IPS-18c (cell line): Measurements from ENCODE around the gene FUT8.

Experiments
- H3K4me3 ChIP-seq: 2 replicates; pipeline ENCODE4 v1.7.0; 2013; ENCODE audit warnings: low read depth, mild to moderate bottlenecking, low read length, moderate library complexity; ENCODE audit not compliant: insufficient read depth
- H3K9me3 ChIP-seq: one replicate; pipeline ENCODE4 v1.6.1; 2013; ENCODE audit warnings: mild to moderate bottlenecking, low read length, moderate library complexity; ENCODE audit not compliant: control insufficient read depth, insufficient read depth

FUT8 gene

DNA sequence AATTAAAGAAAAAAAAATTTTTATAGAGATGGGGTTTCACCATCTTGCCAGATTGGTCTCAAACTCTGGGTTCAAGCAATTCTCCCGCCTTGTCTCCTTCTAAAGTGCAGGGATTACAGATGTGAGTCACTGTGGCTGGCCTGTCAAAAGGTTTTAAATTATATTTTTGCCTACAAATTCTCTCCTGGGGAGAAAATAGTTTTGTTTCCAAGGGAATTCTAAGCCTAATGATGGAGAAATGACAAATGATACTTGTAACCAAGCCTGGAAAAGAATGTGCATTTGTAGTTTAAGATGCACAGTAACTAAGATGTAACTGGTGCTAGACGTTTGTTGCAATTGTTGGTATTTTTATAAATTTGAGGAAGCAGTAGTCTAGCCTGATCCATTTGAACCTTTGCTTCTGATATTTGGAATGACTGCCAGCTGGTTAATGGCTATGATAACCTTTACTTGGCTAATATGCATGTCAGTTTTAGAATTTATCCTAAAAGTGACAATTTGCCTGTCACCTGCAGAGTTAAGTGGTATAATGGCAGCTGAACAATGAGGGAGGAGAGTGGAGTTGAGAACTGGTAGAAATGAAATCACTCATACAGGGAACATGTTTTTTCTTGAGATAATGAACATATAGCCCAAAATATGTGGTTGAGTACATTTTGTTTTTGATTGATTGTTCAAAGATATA lies 148.0 kb downstream of the FUT8 start:
- Histone ChIP-seq H3K9me3 (no peaks in the 10 kb centered on the region), H3K4me3 (no peak overlapping the region)

DNA sequence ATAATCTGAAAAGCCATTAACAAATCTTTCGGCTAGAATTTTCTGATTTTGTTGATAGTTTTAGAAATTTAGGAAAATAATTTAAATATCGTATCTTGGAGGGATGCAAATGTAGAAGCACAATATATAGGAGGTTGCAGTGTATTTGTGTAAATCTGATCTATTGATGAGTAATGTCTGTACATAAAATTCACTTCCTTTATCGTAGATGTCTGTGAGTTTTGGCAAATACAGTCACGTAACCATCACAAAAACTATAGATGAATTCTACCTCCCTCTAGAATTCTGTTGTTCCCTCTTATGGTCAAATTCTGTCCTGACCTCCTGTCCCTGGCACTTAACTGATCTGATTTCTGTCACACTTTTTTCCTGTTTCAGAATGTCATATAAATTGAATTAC lies 151.8 kb downstream of the FUT8 start:
- Histone ChIP-seq H3K4me3 (no peak overlapping the region), H3K9me3 (no peaks in the 10 kb centered on the region)

DNA sequence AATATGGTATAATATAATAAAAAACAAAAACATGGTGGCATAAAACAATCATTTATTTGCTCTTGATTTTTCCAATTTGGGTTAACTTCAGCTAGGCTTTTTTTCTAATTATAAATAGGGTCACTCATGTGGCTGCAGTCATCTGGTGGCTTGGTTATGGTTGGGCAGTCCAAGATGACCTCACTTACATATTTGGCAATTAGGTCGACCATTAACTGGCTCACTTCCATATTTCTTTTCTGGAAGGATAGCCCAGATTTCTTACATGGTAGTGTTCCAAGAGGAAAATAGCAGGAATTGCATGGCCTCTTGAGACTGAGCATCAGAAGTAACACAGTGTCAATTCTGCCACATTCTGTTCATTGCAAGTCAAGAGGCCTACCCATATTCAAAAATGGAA lies 153.4 kb downstream of the FUT8 start:
- no peaks in the 10 kb centered on the region for H3K9me3 ChIP-seq
- no peak overlapping the region for H3K4me3 ChIP-seq

DNA sequence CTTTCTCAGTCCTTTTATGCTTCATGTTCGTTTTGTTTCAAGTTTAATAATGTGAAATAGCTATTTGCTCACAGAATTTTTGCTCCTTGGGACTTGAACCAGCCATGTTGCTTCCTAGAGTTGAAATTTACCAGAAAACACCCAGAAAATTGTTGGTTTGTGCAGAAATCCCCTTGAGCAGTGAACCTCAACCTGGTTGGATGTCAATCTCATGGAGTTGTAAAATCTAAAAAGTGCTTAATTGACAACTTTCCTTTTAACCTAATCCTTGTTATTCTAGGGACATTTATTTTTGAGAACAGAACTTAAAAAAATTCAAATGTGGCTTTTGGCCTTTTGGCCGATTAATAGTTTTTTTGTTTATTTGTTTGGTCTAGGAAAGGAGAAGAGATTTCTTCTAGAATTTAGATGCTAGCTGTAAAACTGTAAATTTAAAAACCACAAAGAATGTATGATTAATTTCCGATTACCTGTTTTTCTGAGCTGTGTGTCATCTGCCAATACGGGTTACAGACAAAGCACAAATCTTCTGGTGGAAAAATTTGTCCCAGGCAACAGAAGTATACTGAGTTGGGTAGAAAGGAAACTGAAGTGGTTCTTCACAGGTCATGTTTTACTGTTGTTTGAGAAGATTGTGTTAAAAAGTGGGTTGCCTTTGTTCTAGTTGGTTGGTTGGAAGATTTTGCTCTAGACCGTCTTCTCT lies 154.4 kb downstream of the FUT8 start:
- Histone ChIP-seq H3K4me3 (no peak overlapping the region), H3K9me3 (no peaks in the 10 kb centered on the region)

DNA sequence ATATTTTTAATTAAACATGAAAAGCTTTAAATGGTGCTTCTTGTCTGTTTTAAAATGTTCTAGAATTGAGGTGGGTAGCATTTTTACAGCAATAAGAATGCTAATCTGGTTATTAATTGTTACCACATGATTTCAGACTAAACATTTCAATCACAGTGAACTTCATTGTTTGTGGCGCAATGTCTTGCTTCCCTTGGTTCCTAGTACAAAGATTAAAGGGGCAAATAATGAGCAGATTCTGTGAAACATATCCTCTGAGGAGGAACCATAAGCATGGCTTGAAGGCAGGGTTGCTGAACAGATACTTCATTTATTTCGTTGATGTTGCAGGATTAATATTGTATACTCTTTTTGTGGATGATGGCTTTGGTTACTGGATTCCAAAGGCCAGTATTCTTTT lies 162.1 kb downstream of the FUT8 start:
- H3K4me3 ChIP-seq: no peak overlapping the region
- no peaks in the 10 kb centered on the region for H3K9me3 ChIP-seq

DNA sequence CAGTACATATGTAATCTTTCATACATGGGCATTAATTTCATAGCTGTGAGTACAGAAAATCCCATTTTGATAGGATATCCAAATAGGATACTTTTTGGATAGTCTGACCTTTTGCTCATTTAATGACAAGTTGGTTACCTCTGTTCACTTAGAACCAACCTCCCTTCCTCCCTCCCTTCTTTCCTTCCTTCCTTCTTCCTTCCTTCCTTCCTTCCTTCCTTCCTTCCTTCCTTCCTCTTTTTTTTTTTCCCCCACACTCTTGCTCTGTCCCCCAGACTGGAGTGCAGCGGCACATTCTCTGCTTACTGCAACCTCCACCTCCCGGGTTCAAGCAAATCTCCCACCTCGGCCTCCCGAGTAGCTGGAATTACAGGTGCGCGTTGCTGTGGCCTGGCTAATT lies 162.9 kb downstream of the FUT8 start:
- no peak overlapping the region for H3K4me3 ChIP-seq

DNA sequence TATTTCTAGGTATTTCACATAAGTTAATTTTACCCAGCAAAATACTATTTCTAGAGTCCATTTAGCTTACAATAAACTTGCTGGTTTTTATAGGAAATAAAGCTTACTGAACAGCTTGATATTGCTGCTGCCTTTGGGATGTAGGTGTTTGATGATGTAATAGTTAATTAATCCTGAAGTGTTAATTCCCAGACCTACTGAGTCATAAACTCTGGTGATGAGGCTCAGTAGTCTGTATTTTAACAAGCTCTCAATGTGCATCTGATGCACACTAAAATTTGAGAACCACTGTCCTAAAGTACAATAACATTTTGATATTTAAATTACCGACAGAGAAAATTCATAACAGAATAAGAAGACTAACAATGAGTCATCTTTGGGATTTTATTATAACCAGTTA lies 168.4 kb downstream of the FUT8 start:
- H3K9me3 ChIP-seq: no peaks in the 10 kb centered on the region
- no peak overlapping the region for H3K4me3 ChIP-seq

More for the DNA sequence above, 162.9 kb downstream of the FUT8 start:
- H3K9me3 ChIP-seq: no peaks in the 10 kb centered on the region

DNA sequence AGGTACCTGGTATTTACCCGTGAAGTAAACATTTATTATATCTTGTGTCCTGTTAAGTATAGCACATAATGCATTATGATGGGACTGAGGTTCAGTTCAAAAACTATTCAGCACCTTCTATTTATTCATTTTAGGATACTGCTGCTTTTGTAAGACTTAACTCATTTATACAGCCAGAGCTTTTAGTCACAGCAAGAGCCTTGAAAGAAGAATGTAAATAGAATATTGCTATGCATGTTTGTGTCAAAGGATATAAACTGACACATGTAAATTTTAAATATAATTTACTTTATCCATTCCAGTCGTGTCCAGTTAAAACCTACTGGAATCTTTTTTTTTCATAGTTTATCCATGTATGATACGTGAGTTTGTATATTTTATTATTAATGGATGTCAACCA lies 168.8 kb downstream of the FUT8 start:
- H3K4me3 ChIP-seq: no peak overlapping the region
- no peaks in the 10 kb centered on the region for H3K9me3 ChIP-seq

DNA sequence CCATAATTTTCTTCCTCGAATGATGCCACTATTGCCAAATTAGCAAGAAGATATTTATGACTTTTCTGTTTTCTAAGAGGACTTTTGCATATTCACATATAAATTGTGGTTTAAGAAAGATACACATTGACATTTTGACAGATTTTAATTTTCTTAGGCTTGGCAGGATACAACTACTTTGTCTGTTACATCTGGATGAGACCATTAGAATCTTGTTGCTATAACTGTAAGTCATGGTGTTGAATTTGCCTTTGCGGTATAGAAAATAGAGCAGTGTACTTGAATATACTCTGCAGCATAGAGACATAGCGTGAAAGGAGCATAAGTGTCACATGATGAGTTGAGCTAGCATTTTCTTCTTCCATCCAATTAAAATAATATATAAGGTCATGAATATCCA lies 169.3 kb downstream of the FUT8 start:
- Histone ChIP-seq H3K9me3 (no peaks in the 10 kb centered on the region), H3K4me3 (no peak overlapping the region)

DNA sequence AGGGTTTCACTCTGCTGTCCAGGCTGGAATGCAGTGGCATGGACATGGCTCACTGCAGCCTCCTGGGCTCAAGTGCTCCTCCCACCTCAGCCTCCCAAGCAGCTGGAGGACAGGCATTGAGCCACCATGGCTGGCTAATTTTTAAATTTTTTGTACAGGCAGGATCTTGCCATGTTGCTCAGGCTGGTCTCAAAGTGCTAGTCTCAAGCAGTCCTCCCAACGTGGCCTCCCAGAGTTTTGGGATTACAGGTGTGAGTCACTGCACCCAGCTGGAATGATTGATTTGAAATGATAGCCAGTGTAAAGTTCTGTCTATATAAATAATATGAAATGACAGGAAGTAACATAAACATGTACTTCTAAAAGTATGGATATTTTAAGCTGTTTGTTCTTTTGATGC lies 172.7 kb downstream of the FUT8 start:
- H3K4me3 ChIP-seq: no peak overlapping the region
- no peaks in the 10 kb centered on the region for H3K9me3 ChIP-seq

DNA sequence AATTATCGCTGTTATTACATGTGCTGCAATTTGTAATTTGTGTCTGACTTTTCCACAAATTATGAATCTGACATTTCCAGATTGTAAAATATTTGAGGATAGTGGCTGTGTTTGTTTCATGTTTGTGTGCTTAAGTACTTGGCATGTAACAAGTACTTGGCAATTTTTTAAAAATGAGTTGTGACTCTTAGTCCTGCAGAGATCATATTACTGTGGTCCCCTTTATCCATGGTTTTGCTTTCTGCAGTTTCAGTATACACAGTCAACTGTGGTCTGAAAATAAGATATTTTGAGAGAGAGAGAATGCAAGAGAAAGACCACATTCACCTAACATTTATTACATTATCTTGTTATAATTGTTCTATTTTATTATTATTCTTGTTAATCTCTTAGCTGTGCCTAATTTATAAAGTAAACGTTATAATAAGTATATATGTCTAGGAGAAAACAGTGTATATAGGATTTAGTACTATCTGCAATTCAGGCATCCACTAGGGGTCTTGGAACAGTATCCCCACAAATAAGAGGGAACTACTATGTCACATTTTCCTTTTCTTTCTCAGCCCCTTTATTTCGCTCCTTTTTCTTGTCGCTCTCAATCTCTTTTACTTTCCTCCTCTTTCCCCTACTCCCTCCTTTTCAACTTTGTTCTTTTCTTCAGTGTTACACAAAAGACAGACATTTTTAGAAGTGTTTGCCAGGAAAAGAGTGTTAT lies 176.1 kb downstream of the FUT8 start:
- Histone ChIP-seq H3K4me3 (no peak overlapping the region), H3K9me3 (no peaks in the 10 kb centered on the region)

DNA sequence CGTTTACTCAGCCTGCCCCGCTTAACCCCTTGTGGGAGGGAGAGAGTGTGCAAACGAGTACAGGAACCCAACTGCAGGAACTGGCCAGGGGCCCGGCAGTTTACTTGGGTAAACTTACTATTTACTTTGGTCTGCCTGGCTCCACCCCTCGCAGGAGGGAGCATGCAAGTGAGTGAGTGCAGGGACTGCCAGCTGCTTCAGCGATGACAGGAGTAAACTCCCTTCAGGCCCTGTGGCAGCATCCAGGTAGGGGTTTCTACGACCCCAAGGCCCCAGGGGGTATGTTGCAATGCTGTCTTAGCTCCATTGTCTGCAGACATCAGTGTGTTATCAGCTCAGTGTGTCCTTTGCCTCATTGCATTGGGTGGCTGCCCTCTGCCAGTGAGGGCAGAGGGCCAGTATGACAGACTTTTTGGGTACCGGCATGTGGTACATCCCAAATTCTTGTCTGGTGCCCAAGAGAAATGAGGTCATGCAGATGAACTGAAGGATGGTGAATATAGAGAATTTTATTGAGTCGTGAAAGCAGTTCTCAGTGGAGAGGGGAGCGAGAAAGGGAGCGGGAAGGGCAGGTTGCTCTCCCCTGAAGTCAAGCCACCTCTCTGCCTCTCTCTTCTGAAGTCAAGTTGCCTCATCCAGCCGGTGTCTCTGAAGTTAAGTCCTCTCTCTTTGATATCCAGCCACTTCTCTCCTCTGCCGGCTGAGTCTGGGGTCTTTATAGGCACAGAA lies 181.8 kb downstream of the FUT8 start:
- no peaks in the 10 kb centered on the region for H3K9me3 ChIP-seq
- H3K4me3 ChIP-seq: no peak overlapping the region

DNA sequence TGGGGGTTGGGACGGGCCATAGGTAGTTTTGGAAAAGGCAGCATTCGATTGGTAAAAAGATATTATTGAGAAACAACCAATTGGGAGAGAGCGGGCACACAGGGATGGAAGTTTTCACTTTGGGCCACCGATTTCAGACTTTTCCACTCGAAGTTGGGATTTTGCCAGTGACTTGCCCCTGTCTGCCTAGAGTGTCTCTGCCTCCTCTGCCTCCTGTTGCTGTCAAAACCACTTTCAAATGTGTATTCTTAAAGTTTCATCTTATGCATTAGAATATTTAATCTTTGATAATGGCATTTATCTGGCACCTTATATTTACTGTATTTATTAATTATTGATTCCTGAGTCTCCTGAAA lies 182.3 kb downstream of the FUT8 start:
- H3K9me3 ChIP-seq: no peaks in the 10 kb centered on the region
- no peak overlapping the region for H3K4me3 ChIP-seq

DNA sequence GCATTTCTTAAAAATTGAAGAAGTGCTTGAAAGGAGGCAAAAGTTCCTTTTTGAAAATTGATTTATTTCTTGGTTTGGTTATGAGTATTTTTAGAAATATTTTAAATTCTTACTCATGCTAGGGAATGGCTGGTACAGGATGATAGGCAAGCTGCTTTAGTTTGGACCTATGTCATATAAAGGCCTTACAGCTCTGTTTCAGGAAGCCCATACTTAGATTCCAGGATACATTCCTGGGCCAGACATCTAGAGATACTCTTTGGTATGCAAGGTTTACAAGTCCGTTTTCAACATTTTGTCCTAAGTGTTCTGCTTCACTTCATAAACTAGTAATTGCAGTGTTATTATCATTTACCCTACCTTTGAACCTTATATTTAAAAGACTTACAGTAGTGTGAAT lies 186.8 kb downstream of the FUT8 start:
- Histone ChIP-seq H3K9me3 (no peaks in the 10 kb centered on the region), H3K4me3 (no peak overlapping the region)

DNA sequence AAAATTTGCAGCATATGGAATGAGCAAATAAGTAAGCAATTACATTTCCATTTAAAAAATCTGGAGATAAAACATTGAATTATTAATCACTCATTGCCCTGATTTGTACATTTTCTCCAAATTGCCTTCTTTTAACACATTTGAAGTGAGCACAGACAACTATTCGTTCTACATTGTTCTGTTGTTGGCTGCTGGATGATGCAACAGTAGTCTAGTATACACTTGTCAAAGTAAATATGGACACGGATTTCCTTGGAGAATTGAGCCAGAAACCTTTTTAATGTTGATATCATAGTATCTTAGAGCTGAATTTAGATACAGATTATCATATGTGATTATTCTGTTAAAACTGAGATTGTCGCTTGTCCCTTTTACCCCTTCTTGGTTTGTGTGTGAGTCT lies 188.2 kb downstream of the FUT8 start:
- Histone ChIP-seq H3K9me3 (no peaks in the 10 kb centered on the region), H3K4me3 (no peak overlapping the region)

DNA sequence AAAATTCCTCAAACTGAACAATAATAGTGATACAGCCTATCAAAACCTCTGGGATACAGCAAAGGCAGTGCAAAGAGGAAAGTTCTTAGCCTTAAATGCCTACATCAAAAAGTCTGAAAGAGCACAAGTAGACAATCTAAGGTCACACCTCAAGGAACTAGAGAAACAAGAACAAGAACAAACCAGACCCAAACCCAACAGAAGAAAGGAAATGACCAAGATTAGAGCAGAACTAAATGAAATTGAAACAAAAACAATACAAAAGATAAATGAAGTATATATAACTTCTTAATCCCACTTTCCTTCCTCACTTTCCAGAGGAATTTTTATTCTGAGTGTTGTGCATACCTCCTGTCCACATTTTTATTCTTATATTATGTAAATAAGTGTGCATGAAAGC lies 192.0 kb downstream of the FUT8 start:
- no peaks in the 10 kb centered on the region for H3K9me3 ChIP-seq
- no peak overlapping the region for H3K4me3 ChIP-seq

DNA sequence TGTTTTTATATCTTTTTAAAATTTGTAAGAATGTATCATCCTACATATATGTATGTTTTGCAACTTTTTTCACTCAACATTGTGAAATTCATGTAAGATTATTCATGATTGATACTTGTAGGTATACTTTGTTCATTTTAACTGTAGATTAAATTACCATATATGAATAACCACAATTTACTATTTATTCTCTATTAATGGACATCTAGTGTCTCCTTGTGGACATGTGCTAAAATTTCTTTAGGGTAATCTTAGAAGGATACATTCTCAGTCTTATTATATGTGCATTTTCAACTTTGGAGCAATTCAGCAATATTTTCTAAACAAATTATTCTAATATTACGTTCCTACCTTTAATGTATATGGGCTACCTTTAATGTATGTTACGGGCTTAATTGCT lies 192.4 kb downstream of the FUT8 start:
- no peak overlapping the region for H3K4me3 ChIP-seq
- no peaks in the 10 kb centered on the region for H3K9me3 ChIP-seq

DNA sequence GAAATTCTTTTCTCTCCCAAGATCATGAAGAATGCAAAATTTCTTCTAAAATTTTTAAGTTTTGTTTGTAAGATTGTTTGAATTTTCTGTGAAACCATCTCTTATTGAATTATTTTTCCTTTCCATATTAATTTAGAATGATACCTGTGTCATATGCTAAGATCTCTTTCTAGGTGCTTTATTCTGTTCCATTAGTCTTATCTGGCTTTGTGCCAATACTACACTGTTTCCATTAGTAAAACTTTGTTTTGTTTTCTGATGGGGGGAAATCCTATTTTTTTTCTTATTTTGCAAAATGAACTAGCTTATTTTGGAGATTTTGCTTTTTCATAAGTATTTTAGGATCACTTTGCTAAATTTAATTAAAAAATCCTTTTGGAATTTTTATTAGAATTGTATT lies 193.9 kb downstream of the FUT8 start:
- H3K4me3 ChIP-seq: no peak overlapping the region

More for the DNA sequence above, 193.9 kb downstream of the FUT8 start:
- H3K9me3 ChIP-seq: no peaks in the 10 kb centered on the region
